Hematopoietic multipotent progenitor cell treated with erythropoietin and hydrocortisone succinate and interleukin-3 and kit ligand, for 17 days (in vitro differentiated cells): ENCODE measurements around the gene GAPVD1.
"Not testable (repeated sequence)": the region's sequence is repeated elsewhere in the genome, so short reads cannot be mapped to it uniquely, and the experiment has no call there.

Experiments used
- DNase-seq: peaks from one replicate; pipeline ENCODE4 v3.0.0-alpha.2; 2015; ENCODE audit warnings: low spot score

The GAPVD1 gene

GRCh38 chr9:125374443-125375309, 113.0 kb downstream of the GAPVD1 start:
- DNase-seq = peak; percentile 63

- DNase-seq = no peak
Observed at GRCh38 chr9:125375820-125376219, 114.2 kb downstream of the GAPVD1 start.

DNA sequence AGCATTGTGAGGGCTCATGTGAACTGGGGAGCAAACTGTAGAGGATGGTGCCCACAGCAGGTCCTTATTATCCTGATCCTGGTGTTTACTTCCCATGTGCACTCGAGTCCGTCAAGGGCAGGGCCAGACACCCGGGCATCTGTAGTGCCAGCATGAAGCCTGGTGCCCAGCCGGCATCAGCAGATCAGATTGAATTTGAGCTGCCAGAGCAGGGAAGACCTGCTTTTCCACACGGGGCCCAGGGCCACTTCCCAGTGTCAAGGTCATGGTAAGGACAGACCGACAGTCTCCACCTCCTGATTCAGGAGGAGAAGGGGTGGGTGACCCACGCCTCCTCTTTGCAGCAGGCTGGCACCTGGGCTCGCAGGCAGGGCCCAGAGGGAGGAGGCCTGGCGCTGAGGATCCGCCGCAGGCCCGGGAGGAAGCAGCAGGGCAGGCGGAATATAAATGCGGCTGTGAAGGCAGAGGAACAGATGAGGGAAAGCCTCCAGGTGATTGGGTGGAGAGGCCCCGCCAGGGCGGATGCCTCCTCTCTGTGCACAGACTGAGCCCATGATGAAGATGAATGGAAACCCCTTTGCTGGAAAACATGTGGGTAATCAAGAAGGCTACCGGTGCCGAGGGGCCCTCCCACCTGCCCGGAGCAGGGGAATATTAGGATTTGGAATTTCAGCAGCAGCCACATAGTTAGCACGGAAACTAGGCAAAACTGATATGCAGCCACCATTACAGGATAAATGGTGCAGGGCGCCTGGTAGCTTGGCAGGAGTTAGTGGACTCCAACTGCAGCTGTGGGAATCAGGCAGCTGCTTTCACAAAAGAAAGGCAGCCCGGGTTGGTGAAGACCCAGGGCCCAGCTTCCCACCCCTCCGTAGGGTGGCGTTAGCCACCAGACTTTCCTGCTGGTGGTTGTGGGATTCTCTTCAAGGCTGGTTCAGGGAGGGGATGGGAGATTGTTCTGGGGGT, 114.9 kb downstream of the GAPVD1 start:
- no peak for DNase-seq

GRCh38 chr9:125377584-125378250, 116.1 kb downstream of the GAPVD1 start:
- DNase-seq = no peak

- no peak for DNase-seq
Observed at GRCh38 chr9:125378778-125379177, 117.2 kb downstream of the GAPVD1 start.

GRCh38 chr9:125379208-125379607, 117.6 kb downstream of the GAPVD1 start:
- DNase-seq = no peak

- no peak for DNase-seq
Observed at GRCh38 chr9:125380406-125380805, 118.8 kb downstream of the GAPVD1 start.

- no peak for DNase-seq
Observed at GRCh38 chr9:125387861-125388524, 126.4 kb downstream of the GAPVD1 start.

- no peak for DNase-seq
Observed at GRCh38 chr9:125388978-125389377, 127.4 kb downstream of the GAPVD1 start.

DNA sequence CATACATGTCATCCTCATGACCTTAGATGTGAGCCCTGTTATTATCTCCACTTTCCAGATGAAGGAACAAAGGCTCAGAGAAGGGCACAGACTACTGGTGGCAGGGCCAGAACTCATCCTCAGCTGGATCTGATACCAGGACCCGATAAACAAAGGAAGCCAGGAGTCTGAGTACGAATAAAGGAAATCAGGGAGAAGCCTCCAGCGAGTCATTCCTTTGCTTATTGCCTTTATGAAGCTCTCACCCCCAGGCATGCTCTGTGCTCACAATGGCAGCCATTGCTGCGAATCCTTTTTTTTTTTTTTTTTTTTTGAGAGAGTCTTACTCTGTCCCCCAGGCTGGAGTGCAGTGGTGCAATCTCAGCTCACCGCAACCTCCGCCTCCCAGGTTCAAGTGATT, 130.1 kb downstream of the GAPVD1 start:
- DNase-seq = no peak

DNA sequence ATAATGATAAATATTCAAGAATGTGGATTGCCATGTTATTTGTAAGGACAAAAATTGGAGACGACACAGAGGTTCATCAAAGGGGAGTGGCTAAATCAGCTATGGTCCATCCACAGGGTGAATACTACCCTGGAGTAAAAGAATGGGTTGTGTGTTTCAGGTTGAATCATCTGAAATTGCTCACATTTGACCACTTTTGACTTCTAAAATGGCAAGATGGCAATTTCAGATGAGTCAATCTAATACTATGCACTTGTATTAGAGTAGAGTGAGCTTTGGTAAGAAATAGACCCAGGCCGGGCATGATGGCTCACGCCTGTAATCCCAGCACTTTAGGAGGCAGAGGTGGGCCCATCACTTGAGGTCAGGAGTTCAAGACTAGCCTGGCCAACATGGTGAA, 131.8 kb downstream of the GAPVD1 start:
- no peak for DNase-seq

DNA sequence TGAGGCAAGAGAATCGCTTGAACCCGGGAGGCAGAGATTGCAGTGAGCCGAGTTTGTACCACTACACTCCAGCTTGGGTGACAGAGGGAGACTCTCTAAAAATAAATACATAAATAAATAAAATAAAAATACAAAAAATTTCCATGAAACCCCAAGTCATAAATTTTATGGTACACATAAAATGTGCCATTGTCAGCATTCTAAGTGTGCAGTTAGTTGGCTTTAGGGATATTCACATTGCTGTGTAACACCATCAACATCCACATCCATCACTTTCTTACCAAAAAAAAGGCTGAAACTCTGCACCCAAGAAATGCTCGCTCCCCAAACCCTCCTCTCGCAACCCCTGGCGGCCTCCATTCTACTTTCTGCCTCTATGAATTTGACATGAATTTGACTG, 135.2 kb downstream of the GAPVD1 start:
- no peak for DNase-seq

DNA sequence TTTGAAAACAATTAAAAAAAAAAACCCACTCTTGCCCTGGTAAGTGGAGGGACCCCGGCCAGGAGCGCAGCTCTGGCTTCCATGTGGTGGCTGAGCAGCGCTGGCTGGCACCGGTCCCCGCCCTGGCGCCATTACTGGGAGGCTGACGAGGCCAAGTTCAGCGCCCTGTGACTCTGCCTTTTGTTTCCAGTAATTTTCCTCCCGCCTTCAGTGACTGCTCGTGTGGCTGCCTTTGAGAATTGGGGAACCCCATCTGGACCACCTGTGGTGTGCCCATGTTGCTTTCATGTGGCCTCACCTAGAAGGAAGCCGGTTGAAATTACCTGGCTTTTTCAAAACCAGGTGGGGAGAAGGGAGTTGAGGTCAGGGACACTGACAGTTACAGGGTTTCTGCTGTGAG, 136.1 kb downstream of the GAPVD1 start:
- no peak for DNase-seq

DNA sequence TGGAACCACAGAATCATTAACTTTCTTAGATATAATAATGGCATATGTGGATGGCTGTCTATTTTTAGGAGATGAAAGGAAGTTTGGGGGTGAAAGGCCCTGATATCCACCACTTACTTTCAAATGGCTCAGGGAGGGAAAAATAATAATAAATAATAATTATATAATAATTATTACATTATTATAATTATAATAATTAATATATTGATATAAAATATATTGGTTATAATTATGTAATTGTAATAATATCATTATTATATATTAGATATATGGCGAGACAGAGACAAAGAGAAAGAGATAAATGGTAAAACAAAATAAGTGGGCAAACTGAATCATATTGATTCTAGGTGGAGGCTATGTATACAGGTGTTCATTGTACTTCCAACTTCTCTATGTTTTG, 136.6 kb downstream of the GAPVD1 start:
- no peak for DNase-seq

DNA sequence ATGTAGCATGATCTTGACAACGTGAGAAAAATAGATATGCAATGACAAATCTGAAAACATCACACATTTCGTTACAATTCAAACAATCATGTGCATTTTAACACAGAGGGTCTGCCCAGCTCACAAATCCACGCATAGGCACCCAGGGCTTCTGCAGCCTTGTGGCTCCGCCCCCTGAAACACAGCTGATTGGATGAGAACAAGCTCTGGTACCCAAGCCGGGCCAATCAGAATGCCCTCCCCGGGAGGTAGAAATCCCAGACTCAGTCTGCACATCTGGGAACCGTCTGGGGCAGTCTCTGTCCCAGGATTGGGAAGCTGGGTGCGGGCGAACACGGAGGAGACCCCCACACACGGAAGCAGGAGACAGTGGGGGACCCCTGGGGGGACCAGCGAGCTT, 137.5 kb downstream of the GAPVD1 start:
- no peak for DNase-seq

- DNase-seq = no peak
Observed at GRCh38 chr9:125399666-125400065, 138.0 kb downstream of the GAPVD1 start.

DNA sequence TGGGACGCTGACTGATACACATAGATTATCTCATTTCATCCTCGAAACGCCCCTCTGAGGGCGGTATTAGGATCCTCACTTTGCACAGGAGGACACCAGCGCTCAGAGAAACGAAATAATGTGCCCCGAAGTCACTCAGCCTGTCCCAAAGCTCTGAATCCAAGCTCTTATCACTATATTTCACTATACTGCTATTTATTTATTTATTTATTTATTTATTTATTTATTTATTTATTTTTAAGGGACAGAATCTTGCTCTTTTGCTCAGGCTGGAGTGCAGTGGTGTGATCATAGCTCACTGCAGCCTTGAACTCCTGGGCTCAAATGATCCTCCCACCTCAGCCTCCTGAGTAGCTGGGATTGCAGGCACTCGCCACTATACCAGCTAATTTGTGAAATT, 138.6 kb downstream of the GAPVD1 start:
- not testable (repeated sequence) for DNase-seq

GRCh38 chr9:125400725-125401716, 139.4 kb downstream of the GAPVD1 start:
- no peak for DNase-seq

DNA sequence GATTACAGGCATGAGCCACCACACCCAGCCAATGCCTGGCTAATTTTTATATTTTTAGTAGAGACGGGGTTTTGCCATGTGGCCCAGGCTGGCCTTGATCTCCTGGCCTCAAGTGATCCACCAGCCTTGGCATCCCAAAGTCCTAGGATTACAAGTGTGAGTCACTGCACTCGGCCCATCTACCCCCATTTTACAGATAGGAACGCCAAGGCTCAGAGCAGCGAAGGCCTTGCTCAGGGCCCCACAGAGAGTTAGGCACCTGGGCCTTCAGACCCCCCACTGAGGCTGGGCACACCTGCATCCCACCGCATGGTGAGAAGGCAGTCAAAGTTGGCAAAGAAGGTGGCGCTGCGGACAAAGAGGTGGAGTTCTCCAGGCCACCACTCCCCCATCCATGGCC, 143.1 kb downstream of the GAPVD1 start:
- DNase-seq = no peak
